GM18511 (cell line): ENCODE results near the gene AMOTL1.

Source experiments
- ATAC-seq: cut with Tn5 transposase; IDR thresholded peaks from one replicate; pipeline ENCODE4 v1.9.1; 2021; ENCODE audit warnings: mild to moderate bottlenecking, moderate library complexity; ENCODE audit not compliant: unreplicated experiment

AMOTL1 gene

DNA sequence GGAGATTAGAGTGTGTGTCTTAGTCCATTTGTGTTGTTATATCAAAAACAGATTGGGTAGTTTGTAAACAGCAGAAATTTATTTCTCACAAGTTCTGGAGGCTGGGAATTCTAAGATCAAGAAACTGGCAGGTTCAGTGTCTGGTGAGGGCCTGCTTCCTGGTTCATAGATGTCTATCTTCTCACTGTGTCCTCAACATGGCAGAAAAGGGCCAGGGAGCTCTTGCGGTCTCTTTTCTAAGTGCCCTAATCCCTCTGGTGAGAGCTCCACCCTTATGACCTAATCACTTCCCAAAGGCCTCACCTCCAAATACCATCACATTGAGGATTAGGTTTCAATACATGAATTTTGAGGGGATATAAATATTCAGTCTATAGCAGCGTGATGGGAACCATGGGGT lies 25.5 kb upstream of the AMOTL1 start:
- ATAC-seq, result no peak

- no peak for ATAC-seq
Measured at GRCh38 chr11:94746721-94747120, 21.4 kb upstream of the AMOTL1 start.

- no peak for ATAC-seq
Measured at GRCh38 chr11:94747146-94747545, 21.0 kb upstream of the AMOTL1 start.

GRCh38 chr11:94747601-94748041 lies 20.5 kb upstream of the AMOTL1 start:
- no peak for ATAC-seq

GRCh38 chr11:94749369-94749768 lies 18.8 kb upstream of the AMOTL1 start:
- no peak for ATAC-seq

GRCh38 chr11:94750319-94751217 lies 17.6 kb upstream of the AMOTL1 start:
- ATAC-seq, result no peak

DNA sequence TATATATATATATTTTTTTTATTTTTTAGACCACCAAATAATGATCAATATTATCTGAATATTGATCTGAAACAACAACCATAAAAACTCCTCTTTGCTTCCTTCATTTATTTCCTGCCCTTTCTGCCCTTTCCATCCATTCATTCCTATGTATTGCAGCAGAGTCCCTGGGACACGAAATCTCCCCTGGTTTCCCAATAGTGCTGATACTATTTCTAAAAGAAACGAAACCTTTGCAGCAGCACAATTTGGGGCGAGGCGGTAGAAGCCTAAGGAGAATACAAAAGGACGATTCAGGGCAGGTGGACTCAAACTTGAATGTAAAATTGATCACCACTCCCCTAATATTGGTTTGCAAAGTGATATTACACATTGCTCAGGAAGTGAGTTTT lies 16.9 kb upstream of the AMOTL1 start:
- ATAC-seq, result no peak

DNA sequence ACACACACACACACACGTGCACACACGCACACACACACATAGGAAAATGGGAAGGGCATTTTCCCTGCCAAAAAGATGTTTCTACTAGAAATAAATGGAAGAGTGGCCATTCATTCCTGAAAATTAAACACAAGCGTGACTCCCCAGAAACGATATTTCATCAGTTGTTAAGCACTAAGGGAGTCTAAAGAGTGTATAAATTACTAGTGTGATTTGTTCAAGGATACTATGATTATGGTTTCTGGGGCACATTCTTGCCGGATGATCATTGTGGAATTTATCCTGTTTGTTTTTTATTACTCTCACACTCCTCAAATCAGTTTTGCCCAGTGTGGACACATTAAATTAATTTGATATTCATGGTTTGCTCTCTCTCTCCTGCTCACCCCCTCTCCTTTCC lies 16.4 kb upstream of the AMOTL1 start:
- ATAC-seq, result no peak

DNA sequence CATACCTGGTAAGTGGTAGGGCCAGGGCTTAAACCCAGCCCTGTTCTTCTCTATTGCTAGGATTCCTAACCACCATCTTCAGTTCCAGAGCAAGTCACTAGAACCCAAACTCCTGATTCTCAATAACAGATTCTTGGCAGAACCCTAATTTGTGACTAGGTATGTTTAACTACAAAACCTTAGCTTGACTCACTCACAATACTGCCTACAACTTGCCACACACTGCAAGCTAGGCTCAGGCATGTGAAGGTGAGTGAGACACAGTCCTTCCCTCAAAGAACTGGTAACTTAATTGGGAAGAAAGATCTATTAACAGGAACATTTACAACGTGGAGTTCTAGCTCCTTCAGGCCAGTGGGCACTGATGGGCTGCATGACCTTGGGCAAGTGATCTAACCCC lies 14.5 kb upstream of the AMOTL1 start:
- ATAC-seq, result no peak

GRCh38 chr11:94754335-94754734 lies 13.8 kb upstream of the AMOTL1 start:
- ATAC-seq, result no peak

DNA sequence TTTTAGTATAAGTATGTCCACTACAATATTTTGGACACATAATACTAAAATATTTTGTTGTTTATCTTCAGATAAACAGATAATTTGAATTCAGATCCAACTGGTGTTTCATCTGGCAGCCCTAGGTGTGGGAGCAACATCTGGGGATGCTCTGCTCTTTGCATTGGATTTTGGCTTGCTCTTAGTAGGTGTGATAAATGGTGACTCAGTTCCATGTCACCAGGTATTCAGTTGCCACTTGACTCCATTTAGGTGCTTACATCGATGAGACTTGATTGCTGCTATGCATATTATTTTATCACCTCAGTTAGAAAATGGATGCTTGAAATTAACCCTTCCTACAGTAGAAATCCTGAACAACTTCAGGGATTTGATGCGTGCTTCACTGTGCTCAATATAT lies 13.3 kb upstream of the AMOTL1 start:
- ATAC-seq, result no peak

GRCh38 chr11:94755494-94755893 lies 12.7 kb upstream of the AMOTL1 start:
- no peak for ATAC-seq

- peak; percentile 63 for ATAC-seq
Measured at GRCh38 chr11:94757037-94757735, 11.0 kb upstream of the AMOTL1 start.

DNA sequence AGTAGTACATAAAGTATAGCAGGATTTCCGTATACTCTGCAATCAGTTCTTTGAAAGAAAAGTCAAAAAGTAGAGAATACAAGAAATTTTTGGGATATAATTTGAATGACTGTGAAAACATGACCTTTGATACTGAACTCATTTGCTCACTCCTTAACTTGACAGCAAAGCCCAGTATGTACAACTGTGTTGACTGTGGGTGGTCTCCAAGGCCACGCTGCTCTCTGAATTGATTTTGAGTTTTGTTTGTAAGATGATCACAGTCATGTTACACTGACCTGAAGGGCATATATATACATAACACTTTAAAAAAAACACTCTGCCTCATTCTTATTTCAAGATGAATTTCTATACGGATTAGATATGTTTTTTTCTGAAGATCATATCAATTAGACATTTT lies 9.5 kb upstream of the AMOTL1 start:
- no peak for ATAC-seq

- ATAC-seq, result no peak
Measured at GRCh38 chr11:94759522-94759921, 8.6 kb upstream of the AMOTL1 start.

DNA sequence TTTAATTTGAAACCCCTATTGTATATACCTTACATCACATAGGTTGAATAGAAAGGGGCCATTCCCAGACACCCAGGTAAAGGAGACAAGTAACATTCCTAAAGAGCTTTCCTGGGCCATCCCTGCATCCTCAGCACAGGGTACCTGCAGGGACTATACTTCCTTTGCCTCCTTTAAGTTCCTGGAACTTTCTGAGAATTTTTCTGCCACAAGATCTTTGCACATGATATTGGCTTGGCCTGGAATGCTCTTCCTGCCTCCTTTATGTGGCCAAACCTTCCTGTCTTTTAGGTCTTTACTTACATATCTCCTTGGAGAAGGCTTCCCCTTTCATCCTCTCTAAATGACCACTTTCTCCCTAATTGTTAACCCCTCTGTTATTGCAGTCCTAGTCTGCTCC lies 7.9 kb upstream of the AMOTL1 start:
- ATAC-seq, result no peak

DNA sequence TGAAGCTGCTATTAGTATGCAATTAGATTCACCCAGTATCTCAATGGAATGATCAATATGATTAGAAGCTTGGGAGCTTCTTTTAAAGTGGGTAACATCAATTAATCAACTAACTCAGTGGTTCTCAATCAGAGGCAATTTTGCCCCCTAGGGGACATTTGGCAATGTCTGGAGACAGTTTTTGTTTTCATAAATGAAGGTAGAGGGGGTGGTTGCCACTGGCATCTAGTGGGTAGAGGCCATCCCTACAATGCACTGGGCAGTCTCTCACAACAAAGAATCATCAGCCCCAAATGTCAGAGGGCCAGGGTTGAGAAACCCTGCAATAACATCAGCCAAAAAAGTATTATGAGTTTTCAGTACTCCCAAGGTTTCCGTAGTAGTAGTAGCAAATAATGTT lies 5.9 kb upstream of the AMOTL1 start:
- ATAC-seq, result peak; percentile 51

GRCh38 chr11:94762995-94763394 lies 5.2 kb upstream of the AMOTL1 start:
- no peak for ATAC-seq

DNA sequence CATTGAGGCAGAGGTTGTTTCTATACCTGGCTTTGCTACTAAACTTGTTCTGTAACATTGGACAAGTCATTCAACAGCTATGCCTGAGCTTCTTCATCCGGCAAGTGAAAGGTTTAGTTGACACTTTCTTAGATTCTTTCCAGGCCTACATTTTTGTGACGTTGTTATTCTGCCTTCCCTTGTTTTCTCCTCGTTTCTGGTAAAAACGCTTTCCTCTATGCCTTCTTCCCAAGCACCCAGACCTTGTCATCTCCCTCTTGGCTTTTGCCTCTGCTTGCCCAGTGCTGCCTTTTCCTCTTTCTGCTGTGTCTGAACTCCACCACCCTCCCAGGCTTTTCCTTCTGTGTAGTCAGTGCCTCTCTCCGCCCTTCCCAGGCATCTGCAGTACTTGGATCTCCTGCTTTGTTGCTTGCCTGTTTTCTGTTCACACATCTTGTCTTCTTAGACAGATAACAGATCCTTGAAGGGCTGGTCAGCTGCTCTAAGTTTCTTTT lies 1.4 kb upstream of the AMOTL1 start:
- no peak for ATAC-seq

DNA sequence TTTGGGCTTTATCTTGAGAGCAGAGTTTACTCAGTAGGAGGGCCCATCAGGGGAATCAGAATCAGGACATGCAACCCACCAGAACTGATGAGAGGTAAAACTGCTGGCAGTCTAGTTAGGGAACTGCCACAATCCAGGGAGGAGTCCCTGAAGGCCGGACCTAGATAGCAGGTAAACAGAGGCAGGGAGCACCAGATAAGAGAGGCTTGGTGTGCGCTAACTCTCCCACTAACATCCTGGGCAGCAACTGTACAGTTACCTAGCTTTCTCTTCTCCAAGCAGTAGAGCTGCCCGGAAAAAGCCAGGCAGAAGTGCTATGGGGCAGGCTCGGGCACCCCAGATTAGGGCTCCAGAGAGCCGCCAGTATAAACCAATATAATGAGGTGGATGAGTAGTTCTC lies 865 bp upstream of the AMOTL1 start:
- ATAC-seq, result no peak

DNA sequence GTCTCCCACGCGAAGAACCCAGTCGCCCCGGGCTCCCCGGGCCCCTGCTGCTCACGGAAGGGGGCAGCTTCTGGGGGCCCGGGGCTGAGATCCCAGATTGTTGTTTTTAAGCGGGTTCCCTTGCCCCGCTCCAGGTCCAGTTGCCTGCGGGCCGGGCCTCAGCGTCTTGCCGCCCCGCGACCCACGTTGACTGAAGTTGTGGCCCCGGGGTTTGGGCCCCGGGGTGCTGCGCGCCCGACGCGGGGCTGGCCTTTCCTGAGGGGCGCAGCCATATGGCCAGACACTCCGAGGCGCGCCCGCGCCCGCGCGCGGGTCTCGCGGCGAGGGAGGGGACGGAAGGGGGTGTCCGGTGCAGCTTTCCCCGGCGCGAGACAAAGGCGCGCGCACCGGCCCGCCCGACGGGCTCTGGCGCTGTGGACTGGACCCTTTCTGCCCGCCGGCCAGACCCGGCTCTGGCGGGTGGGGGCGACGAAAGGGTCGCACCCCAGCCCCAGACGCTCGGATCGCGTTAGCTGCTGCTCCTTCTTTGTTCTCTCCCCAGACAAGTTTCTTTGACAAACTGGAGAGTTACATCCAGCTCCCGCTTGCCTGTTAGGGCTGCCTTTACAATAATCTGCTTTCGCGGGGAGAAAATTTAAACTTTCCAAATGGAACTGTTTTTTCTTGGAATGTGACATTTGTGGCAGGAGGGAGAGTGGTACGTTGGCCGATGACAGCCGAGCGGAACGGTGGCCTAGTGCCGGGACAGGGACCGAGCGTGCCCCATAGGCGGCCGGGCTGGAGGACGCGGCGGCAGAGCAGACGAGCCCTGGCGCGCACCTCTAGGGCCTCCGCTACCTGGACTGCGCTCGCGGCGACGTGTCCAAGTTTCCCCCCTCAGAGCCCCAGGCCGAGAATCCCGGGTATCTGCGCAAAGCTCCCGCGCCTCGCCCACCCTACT lies 716 bp downstream of the AMOTL1 start:
- peak; percentile 40 for ATAC-seq
